HCT116 (cell line): ENCODE data around the gene EGR4.

Source experiments
- CEBPB ChIP-seq: IDR thresholded peaks from 2 replicates; pipeline ENCODE4 v1.6.1; 2012; ENCODE audit warnings: low read depth
- EGR1 ChIP-seq: IDR thresholded peaks from 2 replicates; pipeline ENCODE4 v1.6.1; 2012; ENCODE audit warnings: low read depth
- ELF1 ChIP-seq: IDR thresholded peaks from 2 replicates; pipeline ENCODE4 v1.6.1; 2012; ENCODE audit warnings: low read depth, borderline replicate concordance
- EZH2 ChIP-seq: fragments of 200-600 bp; sonication (generic); IDR thresholded peaks from 2 replicates; pipeline ENCODE4 v1.6.1; 2017; ENCODE audit warnings: antibody characterized with exemption, mixed run types
- EZH2phosphoT487 ChIP-seq: fragments of 200-600 bp; IDR thresholded peaks from 2 replicates; pipeline ENCODE4 v1.6.1; 2018; ENCODE audit warnings: antibody characterized with exemption, borderline replicate concordance
- POLR2A ChIP-seq: IDR thresholded peaks from 2 replicates; pipeline ENCODE4 v1.7.0; 2011; ENCODE audit warnings: borderline replicate concordance; ENCODE audit not compliant: insufficient read depth, insufficient read length; ENCODE audit errors: extremely low read depth
- POLR2AphosphoS5 ChIP-seq: IDR thresholded peaks from 2 replicates; pipeline ENCODE4 v1.6.1; 2011; ENCODE audit warnings: mild to moderate bottlenecking, low read depth, low read length, moderate library complexity
- SP1 ChIP-seq: IDR thresholded peaks from 2 replicates; pipeline ENCODE4 v1.6.1; 2012; ENCODE audit warnings: low read depth
- TCF7L2 ChIP-seq: IDR thresholded peaks from 2 replicates; pipeline ENCODE4 v1.7.0; 2011; ENCODE audit warnings: borderline replicate concordance, inconsistent platforms; ENCODE audit not compliant: insufficient read depth, insufficient read length; ENCODE audit errors: extremely low read depth
- ZBTB33 ChIP-seq: IDR thresholded peaks from 2 replicates; pipeline ENCODE4 v1.6.1; 2011; ENCODE audit warnings: mild to moderate bottlenecking, low read length, moderate library complexity; ENCODE audit not compliant: insufficient replicate concordance; ENCODE audit errors: extremely low read depth
- ZNF274 ChIP-seq: fragments of 200-500 bp; sonication (Bioruptor generic); IDR thresholded peaks from 2 replicates; pipeline ENCODE4 v1.6.1; 2014; ENCODE audit warnings: mild to moderate bottlenecking, low read depth, low read length, inconsistent platforms
- TF ChIP-seq, protein P1 (sequence below), 3 experiments: fragments of 200-600 bp in 1 of 3; sonication (generic) in 1 of 3; IDR thresholded peaks in 2 of 3; conservative IDR thresholded peaks in 1 of 3; 2 replicates each; pipeline ENCODE4 v1.5.1; 2012 to 2017; ENCODE audit warnings: low read depth in 2 of 3, low read length in 2 of 3, antibody characterized with exemption in 1 of 3, borderline replicate concordance in 1 of 3, control low read depth in 1 of 3, mild to moderate bottlenecking in 1 of 3, mixed read lengths in 1 of 3, mixed run types in 1 of 3, moderate library complexity in 1 of 3; ENCODE audit not compliant: insufficient read depth in 1 of 3
- TF ChIP-seq, protein P2 (sequence below): IDR thresholded peaks from 2 replicates; pipeline ENCODE4 v1.6.1; 2012; ENCODE audit warnings: low read depth

- TF ChIP-seq SP1 (no peak), CEBPB (no peak), ZBTB33 (no peak), EGR1 (no peak), POLR2A (no peak), TCF7L2 (no peak), EZH2phosphoT487 (no peak), EZH2 (no peak), ELF1 (no peak), ZNF274 (no peak), POLR2AphosphoS5 (peak; percentile 30; the same call in 1 of the 2 replicates)
- TF ChIP-seq, protein P1, sequence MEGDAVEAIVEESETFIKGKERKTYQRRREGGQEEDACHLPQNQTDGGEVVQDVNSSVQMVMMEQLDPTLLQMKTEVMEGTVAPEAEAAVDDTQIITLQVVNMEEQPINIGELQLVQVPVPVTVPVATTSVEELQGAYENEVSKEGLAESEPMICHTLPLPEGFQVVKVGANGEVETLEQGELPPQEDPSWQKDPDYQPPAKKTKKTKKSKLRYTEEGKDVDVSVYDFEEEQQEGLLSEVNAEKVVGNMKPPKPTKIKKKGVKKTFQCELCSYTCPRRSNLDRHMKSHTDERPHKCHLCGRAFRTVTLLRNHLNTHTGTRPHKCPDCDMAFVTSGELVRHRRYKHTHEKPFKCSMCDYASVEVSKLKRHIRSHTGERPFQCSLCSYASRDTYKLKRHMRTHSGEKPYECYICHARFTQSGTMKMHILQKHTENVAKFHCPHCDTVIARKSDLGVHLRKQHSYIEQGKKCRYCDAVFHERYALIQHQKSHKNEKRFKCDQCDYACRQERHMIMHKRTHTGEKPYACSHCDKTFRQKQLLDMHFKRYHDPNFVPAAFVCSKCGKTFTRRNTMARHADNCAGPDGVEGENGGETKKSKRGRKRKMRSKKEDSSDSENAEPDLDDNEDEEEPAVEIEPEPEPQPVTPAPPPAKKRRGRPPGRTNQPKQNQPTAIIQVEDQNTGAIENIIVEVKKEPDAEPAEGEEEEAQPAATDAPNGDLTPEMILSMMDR (IDR thresholded peaks at IDR 0.05 in 2 of 3, conservative IDR thresholded peaks at IDR 0.05 in 1 of 3; ENCODE audit: borderline replicate concordance in 1 of 3, insufficient read depth in 1 of 3, low read depth in 2 of 3, low read length in 2 of 3): no peak
- TF ChIP-seq, protein P2, sequence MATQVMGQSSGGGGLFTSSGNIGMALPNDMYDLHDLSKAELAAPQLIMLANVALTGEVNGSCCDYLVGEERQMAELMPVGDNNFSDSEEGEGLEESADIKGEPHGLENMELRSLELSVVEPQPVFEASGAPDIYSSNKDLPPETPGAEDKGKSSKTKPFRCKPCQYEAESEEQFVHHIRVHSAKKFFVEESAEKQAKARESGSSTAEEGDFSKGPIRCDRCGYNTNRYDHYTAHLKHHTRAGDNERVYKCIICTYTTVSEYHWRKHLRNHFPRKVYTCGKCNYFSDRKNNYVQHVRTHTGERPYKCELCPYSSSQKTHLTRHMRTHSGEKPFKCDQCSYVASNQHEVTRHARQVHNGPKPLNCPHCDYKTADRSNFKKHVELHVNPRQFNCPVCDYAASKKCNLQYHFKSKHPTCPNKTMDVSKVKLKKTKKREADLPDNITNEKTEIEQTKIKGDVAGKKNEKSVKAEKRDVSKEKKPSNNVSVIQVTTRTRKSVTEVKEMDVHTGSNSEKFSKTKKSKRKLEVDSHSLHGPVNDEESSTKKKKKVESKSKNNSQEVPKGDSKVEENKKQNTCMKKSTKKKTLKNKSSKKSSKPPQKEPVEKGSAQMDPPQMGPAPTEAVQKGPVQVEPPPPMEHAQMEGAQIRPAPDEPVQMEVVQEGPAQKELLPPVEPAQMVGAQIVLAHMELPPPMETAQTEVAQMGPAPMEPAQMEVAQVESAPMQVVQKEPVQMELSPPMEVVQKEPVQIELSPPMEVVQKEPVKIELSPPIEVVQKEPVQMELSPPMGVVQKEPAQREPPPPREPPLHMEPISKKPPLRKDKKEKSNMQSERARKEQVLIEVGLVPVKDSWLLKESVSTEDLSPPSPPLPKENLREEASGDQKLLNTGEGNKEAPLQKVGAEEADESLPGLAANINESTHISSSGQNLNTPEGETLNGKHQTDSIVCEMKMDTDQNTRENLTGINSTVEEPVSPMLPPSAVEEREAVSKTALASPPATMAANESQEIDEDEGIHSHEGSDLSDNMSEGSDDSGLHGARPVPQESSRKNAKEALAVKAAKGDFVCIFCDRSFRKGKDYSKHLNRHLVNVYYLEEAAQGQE: no peak
These were observed 38.2 kb downstream of the EGR4 start for GRCh38 chr2:73255007-73255644.
